GM19035 (cell line): Measurements from ENCODE around the gene HSD17B8.

Experiments
- ATAC-seq: cut with Tn5 transposase; IDR thresholded peaks from one replicate; pipeline ENCODE4 v1.9.1; 2021; ENCODE audit not compliant: unreplicated experiment

The HSD17B8 gene

GRCh38 chr6:33191383-33192104 is 12.9 kb upstream of the HSD17B8 start:
- ATAC-seq = no peak

GRCh38 chr6:33192105-33192646 is 12.3 kb upstream of the HSD17B8 start, which contains the start of gene COL11A2:
Gene COL11A2, minus strand, starts transcription at chr6:33192467. Its CDS starts 227 bp downstream, at chr6:33192240.
- no peak for ATAC-seq

- no peak for ATAC-seq
Measured at GRCh38 chr6:33192671-33193602, 11.5 kb upstream of the HSD17B8 start.

GRCh38 chr6:33193619-33194018 is 10.8 kb upstream of the HSD17B8 start:
- ATAC-seq = no peak

GRCh38 chr6:33194431-33194979 is 9.9 kb upstream of the HSD17B8 start:
- no peak for ATAC-seq

GRCh38 chr6:33195304-33196165 is 8.9 kb upstream of the HSD17B8 start:
- no peak for ATAC-seq

- no peak for ATAC-seq
Measured at GRCh38 chr6:33197431-33198048, 6.9 kb upstream of the HSD17B8 start.

GRCh38 chr6:33198159-33198852 is 6.1 kb upstream of the HSD17B8 start:
- no peak for ATAC-seq

GRCh38 chr6:33198853-33199436 is 5.5 kb upstream of the HSD17B8 start:
- no peak for ATAC-seq

GRCh38 chr6:33199687-33200218 is 4.7 kb upstream of the HSD17B8 start:
- ATAC-seq = peak; percentile 30

- ATAC-seq = peak; percentile 60
Measured at GRCh38 chr6:33200219-33201146, 4.0 kb upstream of the HSD17B8 start, which contains the start of the genes RXRB and SLC39A7. Gene RXRB, minus strand, starts transcription at chr6:33200665. Its CDS starts 189 bp downstream, at chr6:33200476. Gene SLC39A7, plus strand, starts transcription at chr6:33200867. Its CDS starts 379 bp downstream, at chr6:33201246.

- no peak for ATAC-seq
Measured at GRCh38 chr6:33201147-33201545, 3.3 kb upstream of the HSD17B8 start.

GRCh38 chr6:33201935-33202334 is 2.5 kb upstream of the HSD17B8 start:
- ATAC-seq = no peak

- ATAC-seq = no peak
Measured at GRCh38 chr6:33202799-33203198, 1.7 kb upstream of the HSD17B8 start.

- ATAC-seq = no peak
Measured at GRCh38 chr6:33203443-33204164, 851 bp upstream of the HSD17B8 start.

GRCh38 chr6:33204165-33204414 is 365 bp upstream of the HSD17B8 start:
- ATAC-seq = no peak
